GM12891 (cell line): ENCODE data around the gene ACOT13.

ENCODE experiments used
- POLR2A ChIP-seq: IDR thresholded peaks from 2 replicates; pipeline ENCODE4 v1.6.1; 2011; ENCODE audit warnings: low read depth, low read length, control low read depth
- POLR2AphosphoS5 ChIP-seq: IDR thresholded peaks from 2 replicates; pipeline ENCODE4 v1.6.1; 2011; ENCODE audit warnings: low read depth, low read length, control low read depth
- SPI1 ChIP-seq: IDR thresholded peaks from 2 replicates; pipeline ENCODE4 v1.6.1; 2011; ENCODE audit warnings: low read depth, low read length, control low read depth
- TAF1 ChIP-seq: IDR thresholded peaks from 2 replicates; pipeline ENCODE4 v1.6.1; 2011; ENCODE audit warnings: low read depth, low read length, control low read depth

DNA sequence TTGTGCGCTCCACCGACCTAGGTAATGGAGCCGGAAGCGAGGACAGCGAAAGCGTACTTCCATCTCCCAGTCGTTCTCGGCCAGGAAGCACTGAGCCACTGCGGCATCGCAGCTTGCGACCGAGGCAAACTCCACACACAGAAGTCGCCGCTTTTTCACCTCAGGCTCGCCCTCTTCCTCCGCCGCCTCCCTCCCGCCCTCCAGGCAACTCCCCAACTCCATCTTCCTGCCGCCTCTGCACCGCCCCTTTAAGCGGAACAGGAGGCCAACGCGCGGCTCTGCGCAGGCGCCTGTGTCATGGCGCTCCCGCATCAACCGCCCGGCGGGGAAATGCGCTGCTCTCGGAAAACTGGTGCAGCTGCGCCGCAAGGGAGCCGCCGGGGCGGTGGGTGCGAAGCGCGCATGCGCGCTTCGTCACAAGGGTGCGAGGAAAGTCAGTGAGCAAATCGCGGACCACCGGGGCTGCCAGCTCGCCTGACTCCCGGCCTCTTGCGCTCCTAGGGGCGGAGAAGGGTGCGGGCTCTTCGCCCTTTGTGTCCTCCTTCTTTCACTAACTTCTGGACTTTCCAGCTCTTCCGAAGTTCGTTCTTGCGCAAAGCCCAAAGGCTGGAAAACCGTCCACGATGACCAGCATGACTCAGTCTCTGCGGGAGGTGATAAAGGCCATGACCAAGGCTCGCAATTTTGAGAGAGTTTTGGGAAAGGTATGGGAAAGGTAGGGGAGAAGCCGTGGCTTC, at the start of gene ACOT13, which contains the start of gene TDP2:
- TF ChIP-seq POLR2A = peak; percentile 92
- peak; percentile 85 for TF ChIP-seq POLR2AphosphoS5
- TF ChIP-seq SPI1 = peak; percentile 44
- TF ChIP-seq TAF1 = 0 out of 2 replicates have a peak, but pooled peaks have one; percentile 20
